NCI-H2196 treated with DMSO at 0.1 percent for 48 hours (cell line): ENCODE measurements around the gene P2RX7.
"Not testable (repeated sequence)": the region's sequence is repeated elsewhere in the genome, so short reads cannot be mapped to it uniquely, and the experiment has no call there.

ENCODE experiments used
- DNase-seq: peaks from one replicate; lab custom pipeline; 2025; ENCODE audit not compliant: unreplicated experiment; lab: John Stamatoyannopoulos, UW

P2RX7 gene

GRCh38 chr12:121133838-121134237 lies 1.2 kb downstream of the P2RX7 start:
- DNase-seq = no peak

DNA sequence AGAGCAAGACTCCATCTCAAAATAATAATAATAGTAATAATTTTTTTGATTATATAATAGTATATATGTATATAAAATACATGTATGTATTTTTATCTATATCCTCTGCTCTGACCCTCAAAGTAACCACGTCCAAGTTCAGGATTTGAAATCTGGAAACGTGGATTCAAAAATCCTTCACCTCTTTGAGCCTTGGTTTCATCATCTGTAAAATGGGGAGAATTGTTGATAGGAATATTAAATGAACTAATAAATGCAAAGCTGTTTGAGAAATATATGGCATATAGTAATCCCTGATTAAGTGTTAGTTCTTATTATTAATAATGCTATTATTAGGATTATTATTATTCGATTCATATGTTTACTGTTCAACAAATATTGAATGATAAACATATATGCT lies 2.6 kb downstream of the P2RX7 start:
- no peak for DNase-seq

- DNase-seq = no peak
These were observed 4.8 kb downstream of the P2RX7 start for GRCh38 chr12:121137512-121137911.

GRCh38 chr12:121138284-121138683 lies 5.6 kb downstream of the P2RX7 start:
- DNase-seq = no peak

DNA sequence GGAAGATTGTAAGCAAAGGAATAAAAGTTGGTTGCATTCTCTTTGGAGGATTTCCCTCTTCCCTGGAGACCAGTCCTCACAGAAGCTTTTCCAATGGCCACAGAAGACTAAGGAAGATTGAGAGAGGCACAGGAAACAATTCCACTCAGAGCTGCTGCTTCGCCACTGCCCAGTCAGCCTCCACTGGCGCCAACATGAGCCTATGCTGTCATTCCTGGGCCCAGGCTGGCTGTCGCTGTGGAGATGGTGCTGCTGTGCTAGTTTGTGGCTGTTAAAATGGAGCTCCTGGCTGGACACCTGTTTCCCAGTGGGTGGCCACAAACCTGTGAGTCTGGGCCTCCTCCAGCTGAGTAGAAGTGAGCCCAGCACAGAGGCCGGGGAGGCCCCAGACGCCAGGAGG lies 6.6 kb downstream of the P2RX7 start:
- no peak for DNase-seq

- no peak for DNase-seq
These were observed 9.7 kb downstream of the P2RX7 start for GRCh38 chr12:121142171-121142950.

DNA sequence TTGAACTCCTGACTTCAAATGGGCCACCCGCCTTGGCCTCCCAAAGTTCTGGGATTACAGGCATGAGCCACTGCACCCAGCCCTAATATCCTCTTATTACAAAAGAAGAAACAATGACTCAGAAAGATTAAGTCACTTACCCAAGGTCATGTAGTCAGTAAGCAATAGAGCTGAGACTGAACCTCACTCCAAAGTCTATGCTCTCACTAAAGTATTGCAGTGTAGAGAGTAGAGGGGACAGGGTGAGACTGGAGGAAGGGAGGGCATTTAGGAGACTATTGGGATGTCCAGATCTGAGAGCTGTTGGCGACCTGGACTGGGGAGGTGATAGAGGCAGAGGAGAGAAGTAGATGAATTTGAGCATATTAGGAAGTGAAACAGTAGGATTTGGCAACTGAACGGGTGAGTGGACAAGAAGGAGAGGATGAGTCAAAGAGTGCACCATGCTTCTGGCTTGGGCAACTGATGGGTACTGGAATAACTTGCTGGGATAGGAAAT lies 11.8 kb downstream of the P2RX7 start:
- DNase-seq = no peak

DNA sequence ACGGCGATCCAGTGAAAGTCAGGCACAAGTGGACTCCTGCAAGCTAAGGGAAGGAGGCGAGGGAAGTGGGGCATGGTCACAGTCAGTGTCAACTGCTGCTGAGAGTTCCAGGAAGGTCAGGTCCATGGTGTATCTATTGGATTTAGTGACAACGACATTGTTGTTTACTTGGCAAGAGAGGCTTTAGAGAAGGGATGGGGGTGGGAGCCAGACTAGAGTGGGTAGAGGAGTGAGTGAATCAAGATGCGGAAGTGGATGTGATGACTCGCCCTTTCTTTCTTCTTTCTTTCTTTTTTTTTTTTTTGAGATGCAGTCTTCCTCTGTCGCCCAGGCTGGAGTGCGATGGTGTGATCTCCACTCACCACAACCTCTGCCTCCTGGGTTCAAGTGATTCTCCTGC lies 12.5 kb downstream of the P2RX7 start:
- DNase-seq = no peak

- DNase-seq = not testable (repeated sequence)
These were observed 16.6 kb downstream of the P2RX7 start for GRCh38 chr12:121149289-121149688.

GRCh38 chr12:121154793-121155375 lies 22.2 kb downstream of the P2RX7 start:
- no peak for DNase-seq

DNA sequence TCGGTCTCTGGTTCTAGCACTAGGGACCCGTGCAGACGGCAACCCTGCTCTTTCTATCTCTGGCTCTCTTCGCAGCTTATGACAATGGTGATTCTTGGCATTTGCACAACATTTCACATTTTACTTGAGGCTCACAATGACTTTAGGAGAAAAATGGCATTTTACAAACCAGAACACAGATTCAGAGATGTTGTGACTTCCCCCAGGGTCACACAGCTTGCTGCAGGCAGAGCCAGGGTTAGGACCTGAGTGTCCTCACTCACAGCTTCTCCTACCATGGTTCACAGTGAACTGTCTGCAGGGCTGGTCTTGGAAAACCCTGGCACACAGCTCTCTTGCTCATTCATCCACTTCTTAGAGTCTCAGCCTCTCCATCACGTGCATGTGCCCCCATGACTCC lies 23.7 kb downstream of the P2RX7 start:
- DNase-seq = no peak

DNA sequence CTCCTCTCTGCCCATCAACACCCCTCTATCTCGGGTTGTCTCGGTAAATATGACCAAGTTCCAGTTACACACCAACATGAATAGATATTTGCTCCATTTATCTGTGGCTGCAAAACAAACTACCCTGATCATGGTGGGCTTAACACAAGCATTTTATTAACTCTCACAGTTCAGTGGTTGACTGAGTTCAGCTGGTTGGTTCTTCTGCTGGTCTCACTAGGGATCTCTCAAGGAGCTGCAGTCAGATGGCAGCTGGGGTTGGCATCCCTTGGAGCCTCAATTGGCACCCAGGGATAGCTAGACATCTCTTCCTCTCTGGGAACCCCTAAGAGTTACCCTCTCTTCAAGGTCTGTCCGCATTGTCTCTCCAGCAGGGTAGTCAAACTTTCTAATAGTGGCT lies 25.4 kb downstream of the P2RX7 start:
- no peak for DNase-seq

DNA sequence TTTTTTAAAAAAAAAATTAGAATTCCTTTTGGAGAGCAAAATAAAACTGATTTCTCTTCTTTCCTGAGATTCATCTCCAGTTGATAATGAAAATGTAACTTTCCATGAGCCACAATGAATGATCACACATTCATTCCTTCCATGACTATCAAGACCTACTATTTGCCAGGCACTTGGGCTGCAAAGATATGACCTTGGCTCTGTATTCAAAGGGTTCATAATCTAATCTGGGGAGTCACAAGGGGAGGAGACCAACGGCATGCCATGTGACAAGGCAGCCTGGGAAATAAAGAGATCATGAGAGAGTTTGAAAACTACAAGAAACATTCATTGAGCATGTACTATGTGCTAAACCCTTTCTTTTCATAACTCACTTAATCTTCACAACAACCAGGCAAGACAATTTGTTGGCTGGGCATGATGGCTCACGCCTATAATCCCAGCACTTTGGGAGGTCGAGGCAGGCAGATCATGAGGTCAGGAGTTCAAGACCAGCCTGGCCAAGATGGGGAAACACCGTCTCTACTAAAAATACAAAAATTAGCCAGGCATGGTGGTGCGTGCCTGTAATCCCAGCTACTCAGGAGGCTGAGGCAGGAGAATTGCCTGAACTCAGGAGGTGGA lies 26.2 kb downstream of the P2RX7 start:
- DNase-seq = not testable (repeated sequence)

DNA sequence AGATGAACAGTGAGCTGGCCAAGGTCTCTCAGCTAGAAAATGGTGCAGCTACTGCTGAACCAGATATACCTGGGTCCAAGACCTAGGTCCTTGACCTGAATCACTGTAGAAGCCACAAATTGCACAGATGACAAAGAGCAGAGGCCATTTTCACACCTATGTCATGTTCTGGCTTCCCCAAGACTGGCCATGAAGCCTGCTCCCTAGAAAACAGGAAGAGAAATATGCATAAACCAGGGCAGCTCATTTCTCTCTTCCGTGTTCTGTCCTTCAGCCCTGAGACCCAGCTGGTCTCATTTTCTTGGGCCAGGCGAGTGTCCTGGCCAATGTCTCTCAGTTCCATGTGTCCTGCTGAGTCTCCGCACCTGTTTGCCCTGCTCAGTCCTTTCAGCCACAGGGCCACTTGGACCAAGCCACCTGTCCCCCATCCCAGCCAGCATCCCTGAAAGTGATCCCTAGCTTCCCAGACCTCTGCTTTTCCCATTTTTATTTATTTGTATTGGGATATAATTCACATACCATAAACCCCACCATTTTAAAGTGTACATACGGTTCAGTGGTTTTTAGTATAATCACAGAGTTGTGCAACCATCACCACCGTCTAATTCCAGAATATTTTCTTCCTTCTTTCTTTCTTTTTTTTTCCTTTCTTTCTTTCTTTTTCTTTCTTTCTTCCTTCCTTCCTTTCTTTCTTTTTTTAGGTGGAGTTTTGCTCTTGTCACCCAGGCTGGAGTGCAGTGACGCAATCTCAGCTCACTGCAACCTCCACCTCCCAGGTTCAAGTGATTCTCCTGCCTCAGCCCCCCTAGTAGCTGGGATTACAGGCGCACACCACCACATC lies 27.0 kb downstream of the P2RX7 start:
- no peak for DNase-seq

- no peak for DNase-seq
These were observed 29.7 kb downstream of the P2RX7 start for GRCh38 chr12:121162384-121162783.

- no peak for DNase-seq
These were observed 30.3 kb downstream of the P2RX7 start for GRCh38 chr12:121162985-121163384.

DNA sequence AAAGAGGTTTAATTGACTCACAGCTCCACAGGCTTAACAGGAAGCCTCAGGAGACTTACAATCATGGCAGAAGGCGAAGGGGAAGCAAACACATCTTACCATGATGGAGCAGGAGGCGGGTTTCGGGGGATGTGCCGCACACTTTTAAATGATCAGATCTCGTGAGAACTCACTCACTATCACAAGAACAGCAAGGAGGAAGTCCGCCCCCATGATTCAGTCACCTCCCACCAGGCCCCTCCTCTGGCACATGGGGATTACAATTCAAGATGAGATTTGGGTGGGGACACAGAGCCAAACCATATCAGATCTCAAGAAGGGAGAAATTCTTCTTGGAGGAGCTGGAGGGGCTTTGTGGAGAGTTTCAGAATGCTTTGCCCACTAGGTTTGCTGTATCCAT lies 32.2 kb downstream of the P2RX7 start:
- DNase-seq = not testable (repeated sequence)

DNA sequence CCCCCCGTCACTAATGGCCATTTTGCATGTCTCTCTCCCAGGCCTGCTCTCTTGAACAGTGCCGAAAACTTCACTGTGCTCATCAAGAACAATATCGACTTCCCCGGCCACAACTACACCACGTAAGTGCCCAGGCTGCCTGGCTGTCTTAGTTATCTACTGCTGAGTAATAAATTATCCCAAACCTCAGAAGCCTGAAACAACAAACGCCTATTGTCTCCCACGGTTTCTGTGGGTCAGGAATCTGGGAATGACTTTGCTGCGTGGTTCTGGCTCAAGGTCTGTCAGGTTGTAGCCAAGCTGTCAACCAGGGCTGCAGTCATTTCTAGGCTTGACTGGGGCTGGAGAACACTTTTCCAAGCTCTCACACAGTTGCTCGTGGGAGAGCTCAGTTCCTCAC lies 32.6 kb downstream of the P2RX7 start:
- DNase-seq = no peak

DNA sequence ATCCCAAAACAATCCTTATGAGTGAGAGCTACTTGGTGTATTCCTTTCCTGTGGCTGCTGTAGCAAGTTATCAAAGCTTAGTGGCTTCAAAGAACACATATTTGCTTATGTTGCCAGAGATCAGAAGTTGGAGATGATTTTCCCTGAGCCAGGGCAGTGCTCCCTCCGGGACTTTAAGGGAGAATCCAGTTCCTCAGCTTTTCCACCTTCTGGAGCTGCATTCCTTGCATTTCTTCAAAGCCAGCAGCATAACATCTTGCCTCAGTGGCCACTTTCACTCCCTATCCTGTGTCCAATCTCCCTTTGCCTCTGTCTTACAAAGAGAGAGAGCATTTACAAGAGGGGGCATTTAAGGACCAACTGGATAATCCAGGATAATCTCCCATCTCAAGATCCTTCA lies 33.7 kb downstream of the P2RX7 start:
- DNase-seq = no peak

DNA sequence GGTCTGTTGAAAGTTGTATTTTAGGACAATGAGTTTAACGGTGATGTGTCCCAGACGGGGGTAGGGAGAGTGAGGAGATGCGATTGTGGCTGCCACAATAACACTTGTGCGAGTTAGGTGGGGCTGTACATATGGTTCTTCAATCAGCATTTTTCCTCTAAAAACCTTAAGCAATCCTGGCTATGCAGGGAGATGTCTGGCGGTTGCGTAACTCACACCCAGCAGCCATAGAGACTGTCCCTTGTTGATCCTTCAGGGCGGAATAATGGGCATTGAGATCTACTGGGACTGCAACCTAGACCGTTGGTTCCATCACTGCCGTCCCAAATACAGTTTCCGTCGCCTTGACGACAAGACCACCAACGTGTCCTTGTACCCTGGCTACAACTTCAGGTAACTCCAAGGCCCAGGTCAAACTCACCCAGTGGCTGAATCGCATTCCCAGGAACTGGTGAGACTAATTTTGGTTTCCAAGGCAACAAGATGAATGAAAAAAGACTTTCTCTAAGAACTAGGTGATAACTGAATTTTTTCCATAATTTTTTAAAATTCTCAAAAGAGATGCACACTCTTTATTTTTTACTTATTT lies 34.6 kb downstream of the P2RX7 start:
- DNase-seq = no peak

GRCh38 chr12:121167951-121168350 lies 35.3 kb downstream of the P2RX7 start:
- DNase-seq = no peak
